HEK293 (cell line): ENCODE data around the gene NMD3.

Experiments
- GLIS2 ChIP-seq: fragments of 450-650 bp; formaldehyde crosslinking; IDR thresholded peaks from 2 replicates; pipeline ENCODE4 v1.5.1; 2016; ENCODE audit warnings: missing biosample characterization, missing genetic modification characterization
- TCF7L2 ChIP-seq: IDR thresholded peaks from 2 replicates; pipeline ENCODE4 v1.6.1; 2011; ENCODE audit warnings: low read depth, mild to moderate bottlenecking, inconsistent platforms, low read length, moderate library complexity, borderline replicate concordance
- ZNF24 ChIP-seq: fragments of 450-650 bp; formaldehyde crosslinking; IDR thresholded peaks from 2 replicates; pipeline ENCODE4 v1.5.1; 2016; ENCODE audit warnings: missing biosample characterization, missing genetic modification characterization
- ZNF555 ChIP-seq: fragments of 450-650 bp; formaldehyde crosslinking; conservative IDR thresholded peaks from 2 replicates; pipeline ENCODE4 v1.5.1; 2017; ENCODE audit warnings: missing biosample characterization, mild to moderate bottlenecking, missing genetic modification characterization, inconsistent platforms
- ZNF660 ChIP-seq: fragments of 450-650 bp; IDR thresholded peaks from 2 replicates; pipeline ENCODE4 v1.5.1; 2018; ENCODE audit warnings: missing biosample characterization, mild to moderate bottlenecking, missing genetic modification characterization
- TF ChIP-seq, protein P1 (sequence below): fragments of 450-650 bp; formaldehyde crosslinking; IDR thresholded peaks from 2 replicates; pipeline ENCODE4 v1.5.1; 2016; ENCODE audit warnings: missing biosample characterization, missing genetic modification characterization
- TF ChIP-seq, protein P2 (sequence below): fragments of 450-650 bp; formaldehyde crosslinking; IDR thresholded peaks from 2 replicates; pipeline ENCODE4 v1.5.0; 2017; ENCODE audit warnings: missing biosample characterization, missing genetic modification characterization, borderline replicate concordance
- TF ChIP-seq, protein P3 (sequence below): fragments of 450-650 bp; formaldehyde crosslinking; IDR thresholded peaks from 2 replicates; pipeline ENCODE4 v1.5.1; 2016; ENCODE audit warnings: missing biosample characterization, missing genetic modification characterization

DNA sequence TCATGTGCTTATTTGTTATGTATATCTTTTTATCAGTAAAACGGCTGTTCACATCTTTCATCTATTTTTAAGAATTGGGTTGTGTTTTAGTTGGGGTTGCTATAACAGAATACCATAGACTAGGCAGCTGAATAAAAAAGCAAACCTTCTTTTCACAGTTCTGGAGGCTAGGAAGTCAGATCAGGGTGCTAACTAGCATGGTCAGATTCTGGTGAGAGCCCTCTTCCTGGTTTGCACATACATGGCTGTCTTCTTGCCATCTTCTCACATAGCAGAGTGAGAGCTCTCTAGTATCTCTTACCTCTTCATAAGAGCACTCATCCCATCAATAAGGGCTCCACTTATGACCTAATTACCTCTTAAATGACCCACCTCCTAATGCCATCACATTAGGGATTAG, 33.8 kb downstream of the NMD3 start:
- TF ChIP-seq GLIS2 (no peak), ZNF24 (no peak), ZNF660 (tag by site-specific recombination) (no peak), TCF7L2 (no peak), ZNF555 (no peak)
- TF ChIP-seq, protein P1, sequence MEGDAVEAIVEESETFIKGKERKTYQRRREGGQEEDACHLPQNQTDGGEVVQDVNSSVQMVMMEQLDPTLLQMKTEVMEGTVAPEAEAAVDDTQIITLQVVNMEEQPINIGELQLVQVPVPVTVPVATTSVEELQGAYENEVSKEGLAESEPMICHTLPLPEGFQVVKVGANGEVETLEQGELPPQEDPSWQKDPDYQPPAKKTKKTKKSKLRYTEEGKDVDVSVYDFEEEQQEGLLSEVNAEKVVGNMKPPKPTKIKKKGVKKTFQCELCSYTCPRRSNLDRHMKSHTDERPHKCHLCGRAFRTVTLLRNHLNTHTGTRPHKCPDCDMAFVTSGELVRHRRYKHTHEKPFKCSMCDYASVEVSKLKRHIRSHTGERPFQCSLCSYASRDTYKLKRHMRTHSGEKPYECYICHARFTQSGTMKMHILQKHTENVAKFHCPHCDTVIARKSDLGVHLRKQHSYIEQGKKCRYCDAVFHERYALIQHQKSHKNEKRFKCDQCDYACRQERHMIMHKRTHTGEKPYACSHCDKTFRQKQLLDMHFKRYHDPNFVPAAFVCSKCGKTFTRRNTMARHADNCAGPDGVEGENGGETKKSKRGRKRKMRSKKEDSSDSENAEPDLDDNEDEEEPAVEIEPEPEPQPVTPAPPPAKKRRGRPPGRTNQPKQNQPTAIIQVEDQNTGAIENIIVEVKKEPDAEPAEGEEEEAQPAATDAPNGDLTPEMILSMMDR = no peak
- TF ChIP-seq, protein P2, sequence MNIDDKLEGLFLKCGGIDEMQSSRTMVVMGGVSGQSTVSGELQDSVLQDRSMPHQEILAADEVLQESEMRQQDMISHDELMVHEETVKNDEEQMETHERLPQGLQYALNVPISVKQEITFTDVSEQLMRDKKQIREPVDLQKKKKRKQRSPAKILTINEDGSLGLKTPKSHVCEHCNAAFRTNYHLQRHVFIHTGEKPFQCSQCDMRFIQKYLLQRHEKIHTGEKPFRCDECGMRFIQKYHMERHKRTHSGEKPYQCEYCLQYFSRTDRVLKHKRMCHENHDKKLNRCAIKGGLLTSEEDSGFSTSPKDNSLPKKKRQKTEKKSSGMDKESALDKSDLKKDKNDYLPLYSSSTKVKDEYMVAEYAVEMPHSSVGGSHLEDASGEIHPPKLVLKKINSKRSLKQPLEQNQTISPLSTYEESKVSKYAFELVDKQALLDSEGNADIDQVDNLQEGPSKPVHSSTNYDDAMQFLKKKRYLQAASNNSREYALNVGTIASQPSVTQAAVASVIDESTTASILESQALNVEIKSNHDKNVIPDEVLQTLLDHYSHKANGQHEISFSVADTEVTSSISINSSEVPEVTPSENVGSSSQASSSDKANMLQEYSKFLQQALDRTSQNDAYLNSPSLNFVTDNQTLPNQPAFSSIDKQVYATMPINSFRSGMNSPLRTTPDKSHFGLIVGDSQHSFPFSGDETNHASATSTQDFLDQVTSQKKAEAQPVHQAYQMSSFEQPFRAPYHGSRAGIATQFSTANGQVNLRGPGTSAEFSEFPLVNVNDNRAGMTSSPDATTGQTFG = no peak
- TF ChIP-seq, protein P3, sequence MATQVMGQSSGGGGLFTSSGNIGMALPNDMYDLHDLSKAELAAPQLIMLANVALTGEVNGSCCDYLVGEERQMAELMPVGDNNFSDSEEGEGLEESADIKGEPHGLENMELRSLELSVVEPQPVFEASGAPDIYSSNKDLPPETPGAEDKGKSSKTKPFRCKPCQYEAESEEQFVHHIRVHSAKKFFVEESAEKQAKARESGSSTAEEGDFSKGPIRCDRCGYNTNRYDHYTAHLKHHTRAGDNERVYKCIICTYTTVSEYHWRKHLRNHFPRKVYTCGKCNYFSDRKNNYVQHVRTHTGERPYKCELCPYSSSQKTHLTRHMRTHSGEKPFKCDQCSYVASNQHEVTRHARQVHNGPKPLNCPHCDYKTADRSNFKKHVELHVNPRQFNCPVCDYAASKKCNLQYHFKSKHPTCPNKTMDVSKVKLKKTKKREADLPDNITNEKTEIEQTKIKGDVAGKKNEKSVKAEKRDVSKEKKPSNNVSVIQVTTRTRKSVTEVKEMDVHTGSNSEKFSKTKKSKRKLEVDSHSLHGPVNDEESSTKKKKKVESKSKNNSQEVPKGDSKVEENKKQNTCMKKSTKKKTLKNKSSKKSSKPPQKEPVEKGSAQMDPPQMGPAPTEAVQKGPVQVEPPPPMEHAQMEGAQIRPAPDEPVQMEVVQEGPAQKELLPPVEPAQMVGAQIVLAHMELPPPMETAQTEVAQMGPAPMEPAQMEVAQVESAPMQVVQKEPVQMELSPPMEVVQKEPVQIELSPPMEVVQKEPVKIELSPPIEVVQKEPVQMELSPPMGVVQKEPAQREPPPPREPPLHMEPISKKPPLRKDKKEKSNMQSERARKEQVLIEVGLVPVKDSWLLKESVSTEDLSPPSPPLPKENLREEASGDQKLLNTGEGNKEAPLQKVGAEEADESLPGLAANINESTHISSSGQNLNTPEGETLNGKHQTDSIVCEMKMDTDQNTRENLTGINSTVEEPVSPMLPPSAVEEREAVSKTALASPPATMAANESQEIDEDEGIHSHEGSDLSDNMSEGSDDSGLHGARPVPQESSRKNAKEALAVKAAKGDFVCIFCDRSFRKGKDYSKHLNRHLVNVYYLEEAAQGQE (tag by site-specific recombination) = no peak
